ENCODE data around the gene RAB37.

GRCh38 chr17:74785981-74786360 lies 48.9 kb downstream of the RAB37 start:
- TF ChIP-seq, protein P1, sequence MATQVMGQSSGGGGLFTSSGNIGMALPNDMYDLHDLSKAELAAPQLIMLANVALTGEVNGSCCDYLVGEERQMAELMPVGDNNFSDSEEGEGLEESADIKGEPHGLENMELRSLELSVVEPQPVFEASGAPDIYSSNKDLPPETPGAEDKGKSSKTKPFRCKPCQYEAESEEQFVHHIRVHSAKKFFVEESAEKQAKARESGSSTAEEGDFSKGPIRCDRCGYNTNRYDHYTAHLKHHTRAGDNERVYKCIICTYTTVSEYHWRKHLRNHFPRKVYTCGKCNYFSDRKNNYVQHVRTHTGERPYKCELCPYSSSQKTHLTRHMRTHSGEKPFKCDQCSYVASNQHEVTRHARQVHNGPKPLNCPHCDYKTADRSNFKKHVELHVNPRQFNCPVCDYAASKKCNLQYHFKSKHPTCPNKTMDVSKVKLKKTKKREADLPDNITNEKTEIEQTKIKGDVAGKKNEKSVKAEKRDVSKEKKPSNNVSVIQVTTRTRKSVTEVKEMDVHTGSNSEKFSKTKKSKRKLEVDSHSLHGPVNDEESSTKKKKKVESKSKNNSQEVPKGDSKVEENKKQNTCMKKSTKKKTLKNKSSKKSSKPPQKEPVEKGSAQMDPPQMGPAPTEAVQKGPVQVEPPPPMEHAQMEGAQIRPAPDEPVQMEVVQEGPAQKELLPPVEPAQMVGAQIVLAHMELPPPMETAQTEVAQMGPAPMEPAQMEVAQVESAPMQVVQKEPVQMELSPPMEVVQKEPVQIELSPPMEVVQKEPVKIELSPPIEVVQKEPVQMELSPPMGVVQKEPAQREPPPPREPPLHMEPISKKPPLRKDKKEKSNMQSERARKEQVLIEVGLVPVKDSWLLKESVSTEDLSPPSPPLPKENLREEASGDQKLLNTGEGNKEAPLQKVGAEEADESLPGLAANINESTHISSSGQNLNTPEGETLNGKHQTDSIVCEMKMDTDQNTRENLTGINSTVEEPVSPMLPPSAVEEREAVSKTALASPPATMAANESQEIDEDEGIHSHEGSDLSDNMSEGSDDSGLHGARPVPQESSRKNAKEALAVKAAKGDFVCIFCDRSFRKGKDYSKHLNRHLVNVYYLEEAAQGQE (IDR thresholded peaks at IDR 0.05; ENCODE audit: borderline replicate concordance in 1 of 2, low read depth in 1 of 2, low read length in 2 of 2) = no peak
- TF ChIP-seq ZBTB21 (CRISPR knock-in tag; IDR thresholded peaks at IDR 0.05) (no peak), EP300 (IDR thresholded peaks at IDR 0.05; ENCODE audit: low read depth in 2 of 2, low read length in 2 of 2) (no peak), EP300 (CRISPR knock-in tag; IDR thresholded peaks at IDR 0.05; ENCODE audit: borderline replicate concordance) (no peak), POLR2A (IDR thresholded peaks at IDR 0.05; ENCODE audit: insufficient read depth in 1 of 2, low read depth in 2 of 2, low read length in 2 of 2) (no peak), FOXC1 (CRISPR knock-in tag; IDR thresholded peaks at IDR 0.05; ENCODE audit: borderline replicate concordance) (no peak), CEBPB (IDR thresholded peaks at IDR 0.05; ENCODE audit: borderline replicate concordance, low read depth, low read length) (no peak), RNF2 (conservative IDR thresholded peaks at IDR 0.05; ENCODE audit: low read depth) (no peak), YY1 (IDR thresholded peaks at IDR 0.05; ENCODE audit: insufficient read depth, insufficient replicate concordance, low read depth, low read length) (no peak), MXD4 (CRISPR knock-in tag; IDR thresholded peaks at IDR 0.05) (no peak), ZNF562 (CRISPR knock-in tag; IDR thresholded peaks at IDR 0.05; ENCODE audit: borderline replicate concordance) (no peak)
- TF ChIP-seq, protein P2, sequence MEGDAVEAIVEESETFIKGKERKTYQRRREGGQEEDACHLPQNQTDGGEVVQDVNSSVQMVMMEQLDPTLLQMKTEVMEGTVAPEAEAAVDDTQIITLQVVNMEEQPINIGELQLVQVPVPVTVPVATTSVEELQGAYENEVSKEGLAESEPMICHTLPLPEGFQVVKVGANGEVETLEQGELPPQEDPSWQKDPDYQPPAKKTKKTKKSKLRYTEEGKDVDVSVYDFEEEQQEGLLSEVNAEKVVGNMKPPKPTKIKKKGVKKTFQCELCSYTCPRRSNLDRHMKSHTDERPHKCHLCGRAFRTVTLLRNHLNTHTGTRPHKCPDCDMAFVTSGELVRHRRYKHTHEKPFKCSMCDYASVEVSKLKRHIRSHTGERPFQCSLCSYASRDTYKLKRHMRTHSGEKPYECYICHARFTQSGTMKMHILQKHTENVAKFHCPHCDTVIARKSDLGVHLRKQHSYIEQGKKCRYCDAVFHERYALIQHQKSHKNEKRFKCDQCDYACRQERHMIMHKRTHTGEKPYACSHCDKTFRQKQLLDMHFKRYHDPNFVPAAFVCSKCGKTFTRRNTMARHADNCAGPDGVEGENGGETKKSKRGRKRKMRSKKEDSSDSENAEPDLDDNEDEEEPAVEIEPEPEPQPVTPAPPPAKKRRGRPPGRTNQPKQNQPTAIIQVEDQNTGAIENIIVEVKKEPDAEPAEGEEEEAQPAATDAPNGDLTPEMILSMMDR (CRISPR knock-in tag; IDR thresholded peaks at IDR 0.05) = no peak

Measured in HepG2 (cell line).